Measurements from ENCODE around the gene CRACR2B. TPM values are rescaled to one million over a fixed set of nuclear protein-coding genes. Genes with fewer than 3 reads are reported as not detected.

The CRACR2B gene
- total RNA-seq, 1 donor from 2014 or later: 8.7 TPM

- intact Hi-C loops (cut with DNase I): loop anchor here (10.0 kb wide), 1 partner anchor 1482 kb away; no protein-coding TSS in a partner anchor
- DNase-seq (ENCODE audit: low spot score) (no peak), ATAC-seq (peak; percentile 3)
Measured at GRCh38 chr11:833114-833791, 5.5 kb downstream of the CRACR2B start.

DNA sequence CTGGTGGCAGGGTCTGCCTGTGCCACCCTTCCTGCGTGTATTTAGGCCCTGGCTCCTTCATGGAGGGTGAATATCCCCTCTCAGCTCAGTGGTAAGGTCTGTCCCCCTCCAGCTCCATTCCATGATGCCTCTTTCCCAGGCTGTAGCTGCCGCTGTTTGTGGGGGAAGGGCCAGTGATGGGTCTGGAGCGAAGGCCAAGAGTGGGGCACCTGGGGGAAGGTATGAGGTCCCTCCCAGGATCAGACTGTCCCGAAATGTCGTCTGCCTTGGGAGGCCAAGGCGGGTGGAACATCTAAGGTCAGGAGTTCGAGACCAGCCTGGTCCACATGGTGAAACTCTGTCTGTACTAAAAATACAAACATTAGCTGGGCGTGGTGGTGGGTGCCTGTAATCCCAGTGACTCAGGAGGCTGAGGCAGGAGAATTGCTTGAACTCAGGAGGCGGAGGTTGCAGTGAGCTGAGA, 6.2 kb downstream of the CRACR2B start:
- no peak for DNase-seq (ENCODE audit: low spot score)
- intact Hi-C loops (cut with DNase I): loop anchor here (10.0 kb wide), 1 partner anchor 1481 kb away; no protein-coding TSS in a partner anchor
- ATAC-seq: no peak

GRCh38 chr11:834371-835316, 6.9 kb downstream of the CRACR2B start:
- DNase-seq (ENCODE audit: low spot score) (no peak), ATAC-seq (peak; percentile 27)
- intact Hi-C loops (cut with DNase I): loop anchor here (10.0 kb wide), 1 partner anchor 1480 kb away; no protein-coding TSS in a partner anchor

- intact Hi-C loops (cut with DNase I): loop anchor here (10.0 kb wide), 1 partner anchor 1479 kb away; no protein-coding TSS in a partner anchor
- ATAC-seq (no peak), DNase-seq (ENCODE audit: low spot score) (no peak)
Measured at GRCh38 chr11:836274-836673, 8.6 kb downstream of the CRACR2B start.

- intact Hi-C loops (cut with DNase I): loop anchor here (10.0 kb wide), 1 partner anchor 1478 kb away; no protein-coding TSS in a partner anchor
- ATAC-seq (no peak), DNase-seq (ENCODE audit: low spot score) (no peak)
Measured at GRCh38 chr11:836700-837099, 9.0 kb downstream of the CRACR2B start.

GRCh38 chr11:837189-837989, 9.7 kb downstream of the CRACR2B start:
- ATAC-seq: no peak
- DNase-seq (ENCODE audit: low spot score): no peak
- intact Hi-C loops (cut with DNase I): loop anchor here (10.0 kb wide), 1 partner anchor 1477 kb away; no protein-coding TSS in a partner anchor

- DNase-seq (ENCODE audit: low spot score) (no peak), ATAC-seq (no peak)
- intact Hi-C loops (cut with DNase I): loop anchor here (10.0 kb wide), 1 partner anchor 1477 kb away; no protein-coding TSS in a partner anchor
Measured at GRCh38 chr11:837990-838307, 10.2 kb downstream of the CRACR2B start.

DNA sequence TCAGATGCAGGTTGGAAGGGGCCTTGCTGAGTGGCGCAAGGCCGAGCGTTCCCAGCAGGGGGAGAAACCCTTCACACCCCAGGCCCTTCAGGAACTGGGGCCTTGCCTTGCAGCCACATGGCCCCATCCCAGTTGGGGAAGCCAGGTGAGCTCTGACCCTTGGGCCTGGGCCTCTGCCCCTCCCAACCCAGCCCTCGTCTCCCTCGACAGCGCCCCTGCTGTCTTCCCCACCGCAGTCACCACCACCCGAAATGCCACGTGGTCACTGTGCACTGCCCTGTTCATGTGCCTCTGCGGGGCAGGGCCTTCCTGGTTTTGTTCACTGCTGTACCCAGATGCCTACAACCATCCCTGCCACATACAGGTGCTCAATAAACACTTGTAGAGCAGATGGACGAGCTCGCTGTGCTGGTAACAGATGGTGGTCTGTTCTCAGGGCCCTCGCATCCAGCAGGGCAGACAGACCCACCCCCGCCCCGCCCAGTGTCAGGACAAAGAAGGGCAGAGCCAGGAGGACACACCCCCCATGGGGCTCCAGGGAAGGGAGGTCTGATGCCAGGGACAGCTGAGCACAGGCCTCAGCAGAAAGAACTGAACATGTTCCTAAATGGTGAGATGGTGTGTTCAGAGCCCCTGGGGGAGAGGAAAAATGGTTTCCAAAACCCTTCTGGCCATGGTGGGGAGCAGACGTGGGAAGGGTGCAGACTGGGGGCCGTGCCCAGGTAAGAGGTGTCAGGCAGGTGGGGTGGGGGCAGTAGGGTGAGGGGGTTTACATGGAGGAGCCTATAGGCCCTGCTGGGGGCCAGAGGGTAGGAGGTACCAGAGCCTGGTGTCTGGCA, 10.9 kb downstream of the CRACR2B start:
- DNase-seq (ENCODE audit: low spot score) (no peak), ATAC-seq (no peak)
- intact Hi-C loops (cut with DNase I): loop anchor here (10.0 kb wide), 1 partner anchor 1476 kb away; no protein-coding TSS in a partner anchor

DNA sequence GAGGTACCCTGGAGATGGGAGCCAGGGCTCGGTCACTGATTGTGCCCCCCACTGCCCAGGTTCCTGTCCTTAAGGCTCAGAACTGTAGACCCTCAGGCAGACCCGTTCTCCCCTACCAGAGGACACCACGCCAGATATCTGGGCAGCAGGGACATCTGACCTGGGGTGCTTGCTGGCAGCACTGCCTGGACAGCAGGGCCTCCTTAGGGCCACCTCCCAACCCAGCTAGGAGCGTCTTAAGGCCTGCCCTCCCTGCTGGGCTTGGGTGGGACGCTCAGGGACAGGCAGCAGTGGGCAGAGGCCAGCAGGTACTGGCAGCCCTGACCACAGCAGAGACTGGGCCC, 11.5 kb downstream of the CRACR2B start:
- no peak for ATAC-seq
- intact Hi-C loops (cut with DNase I): loop anchor here (10.0 kb wide), 1 partner anchor 1476 kb away; no protein-coding TSS in a partner anchor
- no peak for DNase-seq (ENCODE audit: low spot score)

DNA sequence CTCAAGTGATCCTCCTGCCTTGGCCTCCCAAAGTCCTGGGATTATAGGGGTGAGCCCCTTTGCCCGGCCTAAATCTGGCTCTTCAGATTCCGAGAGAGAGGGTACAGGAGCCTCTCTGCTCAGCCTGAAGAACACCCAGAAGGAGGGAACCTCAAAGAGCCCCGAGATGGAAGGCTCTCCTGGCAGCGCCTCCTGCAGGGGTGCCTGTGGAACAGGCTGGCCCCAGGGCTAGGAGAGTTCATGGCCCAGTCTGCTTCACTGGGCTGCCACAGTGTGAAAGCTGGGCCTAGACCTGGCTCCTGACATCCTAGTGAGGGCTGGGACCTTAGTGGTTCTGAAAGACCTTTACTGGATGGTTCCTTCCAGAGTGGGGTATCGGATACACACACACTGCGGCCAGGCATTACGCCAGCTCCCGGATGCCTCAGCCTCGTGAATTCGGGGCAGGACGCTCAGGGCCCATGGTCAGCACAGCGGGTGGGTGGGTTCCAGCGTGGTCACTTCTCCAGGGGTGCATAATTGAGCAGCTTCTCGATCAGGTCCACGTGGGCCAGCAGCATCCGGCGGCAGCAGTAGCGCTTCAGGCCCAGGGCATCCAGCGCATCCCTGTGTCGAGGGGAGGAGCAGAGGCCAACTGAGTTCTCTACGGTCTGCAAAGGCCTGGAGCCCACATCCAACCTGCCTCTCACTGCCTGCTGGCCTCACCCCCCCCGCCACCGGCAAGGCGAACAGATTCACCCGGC, 12.3 kb downstream of the CRACR2B start:
- DNase-seq (ENCODE audit: low spot score) (no peak), ATAC-seq (no peak)
- intact Hi-C loops (cut with DNase I): loop anchor here (10.0 kb wide), 1 partner anchor 1475 kb away; no protein-coding TSS in a partner anchor

GRCh38 chr11:841981-842369, 14.3 kb downstream of the CRACR2B start:
- ATAC-seq (no peak), DNase-seq (ENCODE audit: low spot score) (no peak)
- intact Hi-C loops (cut with DNase I): no loop called here

GRCh38 chr11:842370-843002, 14.8 kb downstream of the CRACR2B start, which contains the start of the genes POLR2L and TSPAN4:
Gene POLR2L, minus strand, starts transcription at chr11:842529. Its CDS starts 21 bp downstream, at chr11:842508.
Gene TSPAN4, plus strand, starts transcription at chr11:842852. Its CDS starts 7,453 bp downstream, at chr11:850305.
- DNase-seq (ENCODE audit: low spot score) (peak; percentile 95), ATAC-seq (no peak)
- intact Hi-C loops (cut with DNase I): no loop called here

DNA sequence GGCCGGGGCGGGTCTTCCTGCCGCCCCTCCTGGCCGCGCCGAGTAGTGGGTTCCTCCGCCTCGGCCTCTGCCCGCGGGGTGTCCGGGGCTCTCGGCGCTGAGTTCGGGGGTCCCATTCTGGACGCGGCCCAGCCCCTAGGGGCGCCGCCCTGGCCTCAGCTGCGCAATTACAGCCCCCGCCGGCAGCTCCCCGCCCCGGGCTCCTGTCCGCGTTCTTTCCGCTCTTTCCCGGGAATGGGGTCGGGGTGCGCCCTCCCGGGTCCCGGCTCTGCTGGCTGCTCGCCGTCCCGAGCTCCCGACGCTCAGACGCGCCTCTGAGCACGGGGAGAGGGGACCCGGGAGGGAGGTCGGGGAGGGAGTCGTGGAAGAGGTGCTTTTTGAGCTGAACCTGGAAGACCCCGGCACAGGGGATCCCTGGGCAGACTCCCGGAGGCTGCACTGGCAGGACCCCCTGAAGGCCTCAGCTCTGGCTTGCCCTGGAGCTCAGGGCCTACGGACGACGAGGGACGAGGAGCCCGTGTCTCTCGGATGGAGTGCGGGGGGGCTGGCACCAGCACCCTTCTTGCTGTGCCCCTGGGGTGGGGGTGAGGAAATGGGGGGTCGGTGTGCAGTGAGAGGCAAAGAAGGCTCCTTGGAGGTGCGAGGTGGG, 15.5 kb downstream of the CRACR2B start:
- ATAC-seq: no peak
- DNase-seq (ENCODE audit: low spot score): no peak

GRCh38 chr11:843818-844692, 16.3 kb downstream of the CRACR2B start:
- ATAC-seq (peak; percentile 76), DNase-seq (ENCODE audit: low spot score) (peak; percentile 96)
- intact Hi-C loops (cut with DNase I): no loop called here

More for the DNA sequence above, 15.5 kb downstream of the CRACR2B start:
- intact Hi-C loops (cut with DNase I): no loop called here

Data from sciatic nerve (tissue), 2 donors.